Erythroblast (primary cell): ENCODE measurements around the gene DMKN.

Experiments used
- DNase-seq, 2 experiments: peaks; one replicate each; lab custom pipeline; 2025; lab: John Stamatoyannopoulos, UW
- GATA1 ChIP-seq: IDR thresholded peaks from 2 replicates; pipeline ENCODE4 v1.6.1; 2011; ENCODE audit warnings: low read depth, mild to moderate bottlenecking, control low read depth, low read length, moderate library complexity
- POLR2A ChIP-seq: IDR thresholded peaks from 2 replicates; pipeline ENCODE4 v1.6.1; 2011; ENCODE audit warnings: mild to moderate bottlenecking, low read length

Gene DMKN, protein sequence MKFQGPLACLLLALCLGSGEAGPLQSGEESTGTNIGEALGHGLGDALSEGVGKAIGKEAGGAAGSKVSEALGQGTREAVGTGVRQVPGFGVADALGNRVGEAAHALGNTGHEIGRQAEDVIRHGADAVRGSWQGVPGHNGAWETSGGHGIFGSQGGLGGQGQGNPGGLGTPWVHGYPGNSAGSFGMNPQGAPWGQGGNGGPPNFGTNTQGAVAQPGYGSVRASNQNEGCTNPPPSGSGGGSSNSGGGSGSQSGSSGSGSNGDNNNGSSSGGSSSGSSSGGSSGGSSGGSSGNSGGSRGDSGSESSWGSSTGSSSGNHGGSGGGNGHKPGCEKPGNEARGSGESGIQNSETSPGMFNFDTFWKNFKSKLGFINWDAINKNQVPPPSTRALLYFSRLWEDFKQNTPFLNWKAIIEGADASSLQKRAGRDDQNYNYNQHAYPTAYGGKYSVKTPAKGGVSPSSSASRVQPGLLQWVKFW

DNA sequence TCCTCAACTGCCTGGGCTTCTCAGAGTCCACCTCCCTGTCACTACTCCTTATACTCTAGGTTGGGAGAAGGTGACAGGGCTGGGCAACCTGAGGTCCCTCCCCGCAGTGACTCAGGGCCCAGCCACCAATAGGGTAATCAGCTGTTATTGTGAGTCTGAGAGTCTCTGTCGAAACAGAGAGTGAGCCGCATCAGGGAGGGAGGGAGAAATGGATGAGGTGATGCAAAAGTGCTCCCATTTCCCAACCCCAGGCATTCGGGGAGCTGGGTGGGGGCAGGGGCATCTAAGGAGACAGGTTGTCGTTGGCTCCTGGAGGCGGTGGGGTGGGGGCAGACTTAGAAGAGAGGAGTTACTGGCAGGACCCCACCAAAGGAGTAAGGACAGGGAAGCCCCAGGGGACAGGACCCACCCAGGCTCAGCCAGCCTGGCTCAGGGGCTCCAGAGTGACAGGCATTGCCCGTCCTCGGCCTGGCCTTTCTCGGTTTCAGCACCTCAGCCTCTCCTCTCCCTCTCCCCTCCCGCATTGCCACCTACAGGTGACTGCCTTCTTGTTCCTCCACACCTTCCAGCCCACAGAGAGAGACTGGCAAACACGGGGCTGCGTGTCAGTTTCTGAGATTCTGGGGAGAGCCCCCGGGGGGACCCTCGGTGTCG lies at the start of gene DMKN:
Gene DMKN (minus strand): TSS at position 22 of the 654 bp plus-strand sequence. CDS start 174 bp downstream, outside the sequence.
- TF ChIP-seq POLR2A, result no peak
- no peak for TF ChIP-seq GATA1

DNA sequence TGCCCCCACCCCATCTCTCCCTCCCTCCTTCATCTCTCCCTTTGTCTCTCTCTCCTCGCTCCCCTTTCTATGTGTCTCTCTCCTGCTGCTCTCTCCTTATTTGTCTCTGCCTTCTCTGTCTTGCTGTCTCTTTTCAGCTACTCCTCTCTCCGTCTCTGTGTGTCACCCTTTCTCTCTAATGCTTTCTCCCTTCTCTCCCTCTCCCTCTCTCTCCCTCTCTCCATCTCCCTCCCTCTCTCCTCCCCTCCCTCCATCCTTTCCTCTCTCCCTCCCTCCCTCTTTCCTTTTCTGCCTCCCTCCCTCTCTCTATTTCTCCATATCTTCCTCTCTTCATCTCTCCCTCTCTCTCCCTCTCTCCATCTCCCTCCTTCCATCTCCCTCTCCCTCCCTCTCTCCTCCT lies 49.3 kb upstream of the DMKN start:
- TF ChIP-seq POLR2A (no peak), GATA1 (no peak)
- DNase-seq, result no peak

More for the DNA sequence above, at the start of gene DMKN:
- no peak for DNase-seq

DNA sequence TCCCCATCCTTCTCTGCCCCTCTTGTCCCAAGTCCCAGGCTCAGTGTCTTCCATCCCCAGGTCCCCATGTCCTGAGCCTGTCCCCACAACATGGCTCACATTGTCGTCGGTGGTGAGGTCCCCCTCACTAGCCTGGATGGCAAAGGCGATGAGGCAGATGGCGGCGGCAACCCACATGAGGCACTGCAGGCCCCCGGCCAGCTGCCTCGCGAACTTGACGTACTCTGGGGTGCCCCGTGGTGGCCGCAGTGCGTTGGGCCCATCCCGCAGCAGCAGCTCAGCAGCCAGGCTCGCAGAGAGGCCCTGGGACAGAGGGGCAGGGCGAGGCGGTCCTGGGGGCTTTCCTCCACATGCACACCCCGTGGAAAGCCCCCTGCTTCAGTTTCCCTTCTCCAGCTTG lies 48.9 kb upstream of the DMKN start:
- no peak for TF ChIP-seq POLR2A
- TF ChIP-seq GATA1, result no peak
- no peak for DNase-seq

DNA sequence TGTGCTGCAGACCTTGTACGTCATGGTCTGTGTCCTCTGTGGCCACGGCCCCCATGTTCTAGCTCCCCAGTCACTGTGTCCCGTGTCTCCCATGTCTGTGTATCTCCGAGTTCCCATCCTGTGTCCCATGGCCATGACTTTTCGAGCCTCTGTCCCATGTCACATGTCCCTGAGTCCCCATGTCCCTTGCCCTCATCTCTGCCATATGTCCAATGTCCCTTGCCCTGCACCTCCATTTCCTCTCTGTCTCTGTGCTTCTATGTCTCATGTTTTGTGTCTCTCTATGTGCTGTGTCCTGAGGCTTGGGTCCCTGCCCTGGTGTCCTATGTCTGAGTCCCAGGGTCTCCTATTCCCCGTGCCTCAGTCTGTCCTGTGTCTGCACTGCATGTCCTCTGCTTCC lies 48.0 kb upstream of the DMKN start:
- DNase-seq, result no peak
- TF ChIP-seq POLR2A (no peak), GATA1 (no peak)

DNA sequence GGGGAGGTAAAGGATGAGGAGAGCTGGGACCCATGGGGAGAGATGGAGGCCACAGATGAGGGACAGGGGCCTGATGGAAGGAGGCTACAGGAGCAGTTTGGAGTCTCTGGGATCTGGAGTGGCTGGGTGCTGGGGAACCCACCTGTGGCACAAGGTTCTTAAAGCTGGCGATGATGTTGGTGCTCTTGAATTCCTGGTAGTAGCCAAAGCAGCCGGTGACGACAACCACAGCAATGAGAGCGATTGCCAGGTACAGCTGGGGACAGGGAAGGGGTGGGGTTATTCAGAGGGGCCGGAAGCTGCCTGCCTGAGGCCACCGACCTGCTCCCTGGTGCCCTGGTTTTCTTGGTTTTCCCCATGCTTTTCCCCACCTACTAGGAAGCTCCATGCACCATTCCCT lies 47.2 kb upstream of the DMKN start:
- no peak for DNase-seq
- TF ChIP-seq GATA1 (no peak), POLR2A (no peak)

DNA sequence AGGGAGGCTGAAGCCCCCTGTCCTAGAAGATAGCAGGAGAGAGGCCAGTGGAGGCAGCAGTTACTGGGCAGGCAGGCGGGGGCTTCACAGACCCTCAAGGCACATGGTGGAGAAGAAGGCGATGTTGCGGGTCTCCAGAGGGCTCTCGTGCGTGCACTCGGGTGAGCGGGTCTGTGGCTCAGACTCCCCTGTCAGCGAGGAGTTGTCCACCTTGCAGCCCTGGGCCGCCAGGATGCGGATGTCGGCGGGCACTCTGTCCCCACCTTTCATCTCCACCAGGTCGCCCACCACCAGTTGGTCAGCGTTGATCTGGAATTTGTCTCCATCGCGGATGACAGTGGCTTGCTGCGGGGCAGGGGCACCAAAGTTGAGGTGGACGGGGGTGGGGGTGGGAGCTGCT lies 46.8 kb upstream of the DMKN start:
- TF ChIP-seq GATA1 (no peak), POLR2A (no peak)

DNA sequence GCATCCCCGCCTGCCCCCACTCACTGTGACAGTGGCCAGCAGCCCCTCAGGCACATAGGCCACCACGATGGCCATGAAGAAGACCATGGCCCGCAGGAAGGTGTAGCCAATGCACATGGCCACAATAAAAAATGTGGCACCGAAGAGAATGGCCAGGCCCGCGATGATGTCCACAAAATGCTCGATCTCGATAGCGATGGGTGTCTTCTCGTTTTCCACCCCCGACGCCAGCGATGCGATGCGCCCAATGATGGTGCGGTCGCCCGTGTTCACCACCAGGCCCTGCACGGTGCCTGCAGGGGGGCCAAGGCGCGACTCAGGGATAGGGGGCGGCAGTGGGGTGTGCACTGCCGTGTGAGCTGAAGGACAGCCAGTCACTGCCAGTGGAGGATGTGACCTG lies 46.3 kb upstream of the DMKN start:
- no peak for DNase-seq
- no peak for TF ChIP-seq GATA1

More for the DNA sequence above, 46.8 kb upstream of the DMKN start:
- DNase-seq, result no peak

DNA sequence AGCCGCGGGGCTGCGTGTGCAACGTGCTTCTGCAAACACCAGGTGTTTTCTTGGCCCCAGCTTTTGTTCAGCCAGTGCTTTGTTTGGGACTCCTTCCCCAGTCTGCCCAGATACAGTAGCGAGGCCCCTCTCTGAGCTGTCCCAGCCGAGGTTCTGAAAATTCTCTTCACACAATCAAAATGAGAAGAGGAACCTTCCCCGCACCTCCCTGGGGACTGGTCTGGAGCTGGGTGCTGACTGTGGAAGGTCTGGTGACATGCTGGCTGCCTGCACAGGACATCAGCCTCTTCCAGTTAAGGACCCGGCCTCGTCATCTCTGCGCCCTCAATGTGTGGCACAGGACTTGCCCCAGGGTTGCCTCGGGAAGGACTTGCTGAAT lies 45.8 kb upstream of the DMKN start:
- no peak for TF ChIP-seq POLR2A
- no peak for TF ChIP-seq GATA1
- no peak for DNase-seq

DNA sequence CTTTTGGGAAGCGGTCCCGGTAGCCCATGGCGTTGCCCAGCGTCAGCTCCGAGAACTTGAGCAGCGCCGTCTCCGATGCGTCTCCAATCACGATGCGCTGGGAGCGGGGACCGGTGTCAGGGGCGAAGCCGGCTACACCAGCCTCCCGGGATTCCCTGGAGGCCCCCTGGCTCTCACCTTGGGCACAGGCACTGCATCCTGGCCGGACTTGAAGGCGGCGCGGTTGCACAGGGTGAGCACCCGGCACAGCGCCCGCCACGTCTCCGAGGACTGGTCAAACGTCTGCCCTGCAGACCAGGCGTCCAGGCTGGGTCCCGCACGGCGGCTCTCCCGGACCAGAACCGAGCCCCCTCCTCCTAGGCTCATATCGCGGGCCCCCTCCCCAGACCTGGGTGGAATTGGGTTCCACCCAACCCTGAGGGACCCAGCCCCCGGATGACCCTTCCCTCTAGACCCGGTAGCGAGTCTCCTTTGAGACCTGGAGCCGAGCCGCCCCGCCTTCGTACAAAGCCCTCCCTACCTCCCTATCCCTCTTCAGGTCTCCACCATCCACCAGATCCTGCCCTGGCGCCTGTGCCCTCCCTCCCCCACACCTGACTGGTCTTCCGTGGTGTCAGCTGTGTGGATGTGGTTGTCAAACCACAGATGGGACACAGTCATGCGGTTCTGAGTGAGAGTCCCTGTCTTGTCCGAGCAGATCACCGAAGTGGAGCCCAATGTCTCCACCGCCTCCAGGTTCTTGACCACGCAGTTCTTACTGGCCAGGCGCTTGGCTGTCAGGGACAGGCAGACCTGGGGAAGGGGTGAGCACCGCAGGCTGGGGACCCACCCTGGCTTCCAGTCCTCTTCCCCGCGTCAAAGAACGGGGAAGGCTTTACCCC lies 45.2 kb upstream of the DMKN start:
- no peak for DNase-seq
- TF ChIP-seq POLR2A (no peak), GATA1 (no peak)

DNA sequence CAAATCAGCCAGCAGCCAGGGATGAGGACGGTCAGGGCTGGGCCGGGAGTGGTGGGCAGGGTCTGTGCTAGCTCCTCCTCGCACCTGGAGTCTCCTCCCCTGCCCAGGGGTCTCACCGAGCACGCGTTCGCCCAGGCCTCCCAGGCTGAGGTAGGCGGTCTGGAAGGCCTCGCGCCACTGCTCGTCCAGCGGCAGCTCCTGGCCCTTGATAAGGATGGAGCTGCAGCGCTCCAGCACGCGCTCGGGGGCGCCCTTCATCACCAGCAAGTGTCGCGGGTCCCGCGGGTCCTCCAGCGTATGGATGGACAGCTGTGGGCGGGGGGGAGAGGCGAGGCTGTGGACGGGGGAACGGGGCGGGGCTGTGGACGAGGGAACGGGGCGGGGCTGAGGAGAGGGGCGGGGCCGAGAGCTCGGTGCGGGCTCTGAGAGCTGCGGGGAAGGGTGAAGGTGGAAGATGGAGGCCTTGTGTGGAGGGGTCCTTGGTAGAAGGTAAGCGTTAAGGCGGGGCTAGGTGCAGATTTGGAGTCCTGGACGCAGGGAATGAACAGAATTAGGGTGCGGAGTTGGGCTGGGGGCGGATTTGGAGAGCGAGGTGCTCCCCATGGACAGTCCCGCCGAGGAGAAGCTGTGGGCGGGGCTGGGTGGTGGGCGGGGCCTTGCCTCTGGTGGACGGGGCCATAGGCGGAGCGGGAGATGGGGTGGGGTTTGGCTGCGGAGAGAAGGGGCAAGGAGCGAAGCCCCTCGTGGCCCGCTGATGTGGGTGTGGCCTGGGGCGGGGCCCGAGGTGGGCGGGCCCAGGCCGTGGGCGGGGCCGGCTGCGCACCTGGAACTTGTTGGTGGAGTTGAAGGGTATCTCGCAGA lies 44.3 kb upstream of the DMKN start:
- DNase-seq, result peak; percentile 65 to 70
- TF ChIP-seq GATA1 (no peak), POLR2A (no peak)

DNA sequence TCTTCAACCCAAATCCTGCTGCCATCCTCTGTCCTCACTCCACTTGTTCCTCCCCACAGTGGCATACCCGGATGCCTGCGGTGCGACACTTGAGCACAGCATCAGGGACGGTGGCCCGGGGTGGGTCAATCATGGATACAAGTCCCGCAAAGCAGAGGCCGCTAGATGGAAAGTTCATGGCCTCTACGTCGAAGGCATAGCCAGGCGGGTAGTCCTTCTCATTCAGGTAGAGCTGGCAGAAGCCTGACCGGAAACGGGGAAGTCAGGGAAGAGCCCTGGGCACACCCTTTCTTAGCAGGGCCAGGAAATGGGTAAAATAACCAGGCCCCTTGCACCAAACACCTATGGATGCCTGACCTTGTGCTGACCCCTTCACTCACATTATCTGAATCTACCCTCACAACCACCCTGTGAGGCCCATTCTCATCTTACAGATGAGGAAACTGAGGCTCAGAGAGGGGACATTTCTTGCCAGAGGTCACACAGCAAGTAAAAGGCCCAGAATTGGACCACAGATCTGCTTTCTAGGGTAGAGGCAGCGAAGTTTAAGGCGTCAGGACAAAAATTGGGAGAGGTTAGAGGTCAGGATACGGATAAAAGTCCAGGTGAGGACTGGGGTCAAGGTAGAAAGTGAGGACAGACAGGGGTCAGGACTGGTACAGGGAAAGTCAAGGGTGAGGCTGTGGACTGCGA lies 43.5 kb upstream of the DMKN start:
- TF ChIP-seq GATA1 (no peak), POLR2A (no peak)
- DNase-seq, result no peak

DNA sequence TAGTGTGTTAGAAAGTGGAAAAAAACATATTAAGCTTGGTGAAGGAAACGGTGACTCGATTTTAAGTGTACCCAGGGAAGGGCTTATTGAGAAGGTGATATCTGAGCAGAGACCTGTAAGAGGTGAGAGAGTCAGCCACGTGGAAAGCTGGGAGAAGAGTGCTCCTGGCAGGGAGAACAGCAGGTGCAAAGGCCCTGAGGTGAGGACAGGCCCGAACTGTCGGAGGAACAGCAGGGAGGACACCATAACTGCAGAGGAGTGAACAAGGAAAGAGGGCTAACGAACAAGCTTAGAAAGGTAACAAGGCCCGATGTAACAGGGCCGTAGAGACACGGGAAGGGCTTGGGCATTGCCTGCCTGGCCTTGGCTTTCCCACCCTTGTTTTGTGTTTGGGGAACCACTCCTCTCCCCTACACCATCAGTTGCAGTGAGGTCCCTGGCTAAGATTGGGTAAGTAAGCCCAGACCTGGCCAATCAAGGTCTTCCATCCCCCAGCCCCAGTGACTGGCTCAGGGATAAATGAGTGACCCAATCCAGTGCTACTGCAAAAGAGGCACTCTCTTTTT lies 42.7 kb upstream of the DMKN start:
- TF ChIP-seq POLR2A (no peak), GATA1 (no peak)
- no peak for DNase-seq
